ENCODE data around the gene C1orf105. TPM values are rescaled to one million over a fixed set of nuclear protein-coding genes. Genes with fewer than 3 reads are reported as not detected.

The C1orf105 gene
- total RNA-seq, 1 experiment from 2014 or later = not detected

- H3K9me3 Mint-ChIP-seq = no peaks in the 10 kb centered on the region
- no peak overlapping the region for H3K27ac Mint-ChIP-seq
- no peak overlapping the region for H3K4me3 Mint-ChIP-seq
- ATAC-seq (no peak), DNase-seq (ENCODE audit: low spot score) (no peak)
- CTCF ChIA-PET = no interaction called here
- H3K36me3 Mint-ChIP-seq = no peaks in the 10 kb centered on the region
- TF ChIP-seq TP53 (CRISPR knock-in tag; IDR thresholded peaks at IDR 0.05) (no peak), RELA (CRISPR knock-in tag; IDR thresholded peaks at IDR 0.05; ENCODE audit: borderline replicate concordance) (no peak), ATF3 (CRISPR knock-in tag; conservative IDR thresholded peaks at IDR 0.05) (no peak), HMGXB4 (CRISPR knock-in tag; IDR thresholded peaks at IDR 0.05) (no peak), ZNF138 (CRISPR knock-in tag; conservative IDR thresholded peaks at IDR 0.05) (no peak), ETV6 (CRISPR knock-in tag; IDR thresholded peaks at IDR 0.05) (no peak), ESRRA (CRISPR knock-in tag; IDR thresholded peaks at IDR 0.05; ENCODE audit: borderline replicate concordance) (no peak), JUN (CRISPR knock-in tag; IDR thresholded peaks at IDR 0.05) (no peak), CDX4 (CRISPR knock-in tag; IDR thresholded peaks at IDR 0.05; ENCODE audit: borderline replicate concordance) (no peak), FOXP4 (CRISPR knock-in tag; IDR thresholded peaks at IDR 0.05) (no peak), ZNF219 (CRISPR knock-in tag; IDR thresholded peaks at IDR 0.05; ENCODE audit: borderline replicate concordance) (no peak), ZNF317 (CRISPR knock-in tag; IDR thresholded peaks at IDR 0.05; ENCODE audit: borderline replicate concordance, low read depth) (no peak), SMAD3 (CRISPR knock-in tag; IDR thresholded peaks at IDR 0.05; ENCODE audit: borderline replicate concordance) (no peak), ZNF532 (CRISPR knock-in tag; IDR thresholded peaks at IDR 0.05; ENCODE audit: borderline replicate concordance) (no peak), IRF1 (CRISPR knock-in tag; IDR thresholded peaks at IDR 0.05) (no peak), E2F4 (CRISPR knock-in tag; IDR thresholded peaks at IDR 0.05; ENCODE audit: borderline replicate concordance, low read depth) (no peak), ERG (CRISPR knock-in tag; IDR thresholded peaks at IDR 0.05) (no peak), FOXJ3 (CRISPR knock-in tag; IDR thresholded peaks at IDR 0.05; ENCODE audit: borderline replicate concordance) (no peak), ZNF121 (CRISPR knock-in tag; IDR thresholded peaks at IDR 0.05) (no peak), RORB (CRISPR knock-in tag; IDR thresholded peaks at IDR 0.05) (no peak)
- H3K27me3 Mint-ChIP-seq (ENCODE audit: low read depth) = no peaks in the 10 kb centered on the region
- peaks cover 29% of the 10 kb centered on the region for H3K4me1 Mint-ChIP-seq
- POLR2A ChIA-PET = no interaction called here
Measured at GRCh38 chr1:172414331-172414730, 6.2 kb upstream of the C1orf105 start.
